H9 (cell line): ENCODE data around the gene NRXN3. TPM values are rescaled to one million over a fixed set of nuclear protein-coding genes. Genes with fewer than 3 reads are reported as not detected.

ENCODE experiments used
- DNase-seq: peaks from one replicate; pipeline ENCODE4 v3.0.0-alpha.2; 2017
- H2AFZ ChIP-seq: one replicate; pipeline ENCODE4 v1.6.1; 2013; ENCODE audit warnings: mild to moderate bottlenecking, low read length, control low read depth, moderate library complexity
- H2AK5ac ChIP-seq: 2 replicates; pipeline ENCODE4 v1.6.1; 2013; ENCODE audit warnings: low read length, control low read depth, mixed read lengths; ENCODE audit not compliant: insufficient read length
- H2BK120ac ChIP-seq: one replicate; pipeline ENCODE4 v1.6.1; 2013; ENCODE audit warnings: low read depth, mild to moderate bottlenecking, low read length, control low read depth, inconsistent platforms; ENCODE audit not compliant: poor library complexity, severe bottlenecking
- H2BK12ac ChIP-seq: 2 replicates; pipeline ENCODE4 v1.6.1; 2013; ENCODE audit warnings: low read length, control low read depth, mixed read lengths, low read depth; ENCODE audit not compliant: insufficient read length
- H2BK15ac ChIP-seq: 2 replicates; pipeline ENCODE4 v1.6.1; 2013; ENCODE audit warnings: low read depth, low read length, control low read depth
- H2BK20ac ChIP-seq: one replicate; pipeline ENCODE4 v1.6.1; 2013; ENCODE audit warnings: low read depth, mild to moderate bottlenecking, low read length, control low read depth, inconsistent platforms; ENCODE audit not compliant: poor library complexity, severe bottlenecking
- H2BK5ac ChIP-seq: 2 replicates; pipeline ENCODE4 v1.6.1; 2013; ENCODE audit warnings: low read length, control low read depth, mixed read lengths; ENCODE audit not compliant: insufficient read length
- H3K14ac ChIP-seq: 2 replicates; pipeline ENCODE4 v1.6.1; 2013; ENCODE audit warnings: low read length, control low read depth; ENCODE audit not compliant: insufficient read depth
- H3K18ac ChIP-seq: 2 replicates; pipeline ENCODE4 v1.6.1; 2013; ENCODE audit warnings: low read depth, mild to moderate bottlenecking, mixed read lengths, low read length, control low read depth; ENCODE audit not compliant: insufficient read length
- H3K23ac ChIP-seq: 2 replicates; pipeline ENCODE4 v1.6.1; 2013; ENCODE audit warnings: low read length, control low read depth, mixed read lengths, low read depth; ENCODE audit not compliant: insufficient read length
- H3K23me2 ChIP-seq: 2 replicates; pipeline ENCODE4 v1.6.1; 2013; ENCODE audit warnings: low read depth, mild to moderate bottlenecking, mixed read lengths, low read length, control low read depth; ENCODE audit not compliant: insufficient read length, poor library complexity, severe bottlenecking
- H3K27ac ChIP-seq: 2 replicates; pipeline ENCODE4 v1.5.1; 2013; ENCODE audit warnings: low read length, control low read depth, mixed read lengths, low read depth; ENCODE audit not compliant: insufficient read length
- H3K27me3 ChIP-seq: 2 replicates; pipeline ENCODE4 v1.6.1; 2013; ENCODE audit warnings: low read length, control low read depth, inconsistent platforms; ENCODE audit not compliant: insufficient read depth
- H3K4ac ChIP-seq: 2 replicates; pipeline ENCODE4 v1.6.1; 2013; ENCODE audit warnings: low read depth, mild to moderate bottlenecking, control low read depth, inconsistent platforms, low read length, moderate library complexity
- H3K4me1 ChIP-seq: 2 replicates; pipeline ENCODE4 v1.6.1; 2013; ENCODE audit warnings: low read length, control low read depth, inconsistent platforms; ENCODE audit not compliant: insufficient read depth
- H3K4me2 ChIP-seq: 2 replicates; pipeline ENCODE4 v1.6.1; 2013; ENCODE audit warnings: low read length, control low read depth, mixed read lengths; ENCODE audit not compliant: insufficient read length, insufficient read depth
- H3K56ac ChIP-seq: 2 replicates; pipeline ENCODE4 v1.6.1; 2013; ENCODE audit warnings: low read depth, mild to moderate bottlenecking, mixed read lengths, low read length, control low read depth; ENCODE audit not compliant: insufficient read length
- H3K79me1 ChIP-seq: 2 replicates; pipeline ENCODE4 v1.6.1; 2013; ENCODE audit warnings: low read depth, mild to moderate bottlenecking, moderate library complexity, low read length, control low read depth, inconsistent platforms; ENCODE audit not compliant: insufficient read depth, poor library complexity, severe bottlenecking
- H3K79me2 ChIP-seq: 2 replicates; pipeline ENCODE4 v1.6.1; 2013; ENCODE audit warnings: low read length, control low read depth, inconsistent platforms; ENCODE audit not compliant: insufficient read depth
- H3K9ac ChIP-seq: 2 replicates; pipeline ENCODE4 v1.6.1; 2013; ENCODE audit warnings: low read length, control low read depth, mixed read lengths; ENCODE audit not compliant: insufficient read length; ENCODE audit errors: extremely low read depth
- H3K9me3 ChIP-seq: one replicate; pipeline ENCODE4 v1.6.1; 2013; ENCODE audit warnings: low read depth, low read length, inconsistent platforms; ENCODE audit not compliant: control insufficient read depth
- H3T11ph ChIP-seq: one replicate; pipeline ENCODE4 v1.6.1; 2013; ENCODE audit warnings: mild to moderate bottlenecking, low read length, control low read depth, inconsistent platforms
- H4K20me1 ChIP-seq: one replicate; pipeline ENCODE4 v1.6.1; 2013; ENCODE audit not compliant: control insufficient read depth, insufficient read length, insufficient read depth
- H4K5ac ChIP-seq: 2 replicates; pipeline ENCODE4 v1.6.1; 2013; ENCODE audit warnings: low read depth, mild to moderate bottlenecking, mixed read lengths, low read length, control low read depth; ENCODE audit not compliant: insufficient read length
- H4K8ac ChIP-seq: replicated peaks from 2 replicates; pipeline ENCODE4 v1.6.1; 2013; ENCODE audit warnings: low read length, control low read depth, mixed read lengths, low read depth; ENCODE audit not compliant: insufficient read length
- H4K91ac ChIP-seq: 2 replicates; pipeline ENCODE4 v1.6.1; 2013; ENCODE audit warnings: low read depth, mild to moderate bottlenecking, moderate library complexity, mixed read lengths, low read length, control low read depth; ENCODE audit not compliant: insufficient read length
- H3K27ac Mint-ChIP-seq, 3 experiments: 2 replicates in 2 of 3; 3 replicates in 1 of 3; pipeline ENCODE4 v1.8.0; 2020 to 2021; ENCODE audit warnings: mixed read lengths in 3 of 3, mild to moderate bottlenecking in 1 of 3, moderate library complexity in 1 of 3
- H3K27me3 Mint-ChIP-seq: 2 replicates; pipeline ENCODE4 v1.8.0; 2021; ENCODE audit warnings: low read depth, mild to moderate bottlenecking, moderate library complexity, mixed read lengths
- H3K36me3 Mint-ChIP-seq, 3 experiments: 2 replicates in 2 of 3; 3 replicates in 1 of 3; pipeline ENCODE4 v1.8.0; 2020 to 2021; ENCODE audit warnings: low read depth in 3 of 3, mixed read lengths in 3 of 3; ENCODE audit not compliant: insufficient read depth in 1 of 3
- H3K4me1 Mint-ChIP-seq, 2 experiments: 2 replicates each; pipeline ENCODE4 v1.8.0; 2020; ENCODE audit warnings: mixed read lengths in 2 of 2
- H3K4me3 Mint-ChIP-seq, 2 experiments: 2 replicates in 1 of 2; 3 replicates in 1 of 2; pipeline ENCODE4 v1.8.0; 2020 to 2021; ENCODE audit warnings: mild to moderate bottlenecking in 2 of 2, mixed read lengths in 2 of 2, moderate library complexity in 1 of 2
- H3K9me3 Mint-ChIP-seq, 2 experiments: 2 replicates in 1 of 2; 3 replicates in 1 of 2; pipeline ENCODE4 v1.8.0; 2020; ENCODE audit warnings: mild to moderate bottlenecking in 2 of 2, mixed read lengths in 2 of 2, moderate library complexity in 1 of 2
- CTCF ChIP-seq: fragments of 200-600 bp; sonication (generic); conservative IDR thresholded peaks from 3 replicates; pipeline ENCODE4 v1.8.0; 2021; ENCODE audit warnings: antibody characterized with exemption, mild to moderate bottlenecking
- WGBS: extraction: QIAGEN DNeasy Blood & Tissue Kit; methylation state at CpG from one replicate; pipeline ENCODE4 v1.1.7; 2013; ENCODE audit warnings: missing lambda C conversion rate, low lambda C conversion rate, mixed read lengths; ENCODE audit not compliant: insufficient read length; ENCODE audit errors: extremely low coverage; 5-methylcytosine and 5-hydroxymethylcytosine counted together
- total RNA-seq: library from RNA; stranded (reverse); gene quantifications from 2 replicates; pipeline ENCODE4 v1.2.1, GENCODE V29; 2021

Gene NRXN3
- total RNA-seq, 1 experiment from 2014 or later: 1.8 TPM

GRCh38 chr14:78863143-78863542 is 693.0 kb downstream of the NRXN3 start:
- Histone ChIP-seq H2AK5ac (no peak overlapping the region), H4K8ac (no peak overlapping the region), H3K9ac (no peak overlapping the region), H3K14ac (no peak overlapping the region), H3K18ac (no peak overlapping the region), H3T11ph (no peak overlapping the region), H3K9me3 (no peaks in the 10 kb centered on the region), H3K27ac (no peak overlapping the region), H4K5ac (no peak overlapping the region), H3K27me3 (no peaks in the 10 kb centered on the region), H2BK5ac (no peak overlapping the region), H4K20me1 (no peaks in the 10 kb centered on the region), H2BK120ac (no peak overlapping the region), H3K23me2 (no peaks in the 10 kb centered on the region), H2BK12ac (no peak overlapping the region), H3K4me1 (no peaks in the 10 kb centered on the region), H3K79me2 (no peaks in the 10 kb centered on the region), H3K23ac (no peak overlapping the region), H2BK15ac (no peak overlapping the region), H2AFZ (no peak overlapping the region), H3K56ac (no peak overlapping the region), H4K91ac (no peak overlapping the region), H2BK20ac (no peak overlapping the region), H3K4ac (no peak overlapping the region), H3K4me2 (no peak overlapping the region), H3K79me1 (no peaks in the 10 kb centered on the region)
- Mint-ChIP-seq H3K36me3 (no peaks in the 10 kb centered on the region), H3K9me3 (no peaks in the 10 kb centered on the region), H3K4me3 (no peak overlapping the region), H3K27me3 (peaks cover 4% of the 10 kb centered on the region; the same call in 1 of the 2 replicates), H3K4me1 (peaks cover 12 to 13% of the 10 kb centered on the region in 2 experiments), H3K27ac (no peak overlapping the region)
- TF ChIP-seq CTCF: no peak
- peak; percentile 53 for DNase-seq
- WGBS: no CpG with 5 or more reads among the region's 4 CpGs
